Measurements from ENCODE around the gene ACOT7. TPM values are rescaled to one million over a fixed set of nuclear protein-coding genes. Genes with fewer than 3 reads are reported as not detected.
A peak's percentile ranks its signal among the peaks of the same experiment; 100 is the strongest.

ACOT7 gene
- total and polyA plus RNA-seq, 7 donors: 2.3 to 12.4 (median 4.1) TPM

GRCh38 chr1:6347641-6348487, 45.7 kb downstream of the ACOT7 start:
- Histone ChIP-seq H3K27me3 (ENCODE audit: insufficient read depth in 3 of 3, low read length in 2 of 3) (no peaks in the 10 kb centered on the region), H3K4me1 (peaks cover 14% of the 10 kb centered on the region), H3K27ac (no peak overlapping the region), H3K36me3 (ENCODE audit: insufficient read depth in 1 of 2, low read depth in 1 of 2) (no peaks in the 10 kb centered on the region), H3K4me3 (no peak overlapping the region), H3K9me3 (no peaks in the 10 kb centered on the region)
- ATAC-seq (peak in 3 of 4 donors; percentile 49 to 57 (median 50)), DNase-seq (peak in 1 of 2 donors; percentile 69)
- intact Hi-C loops (cut with DNase I): loop anchor here in 1 of 2 donors (5.0 kb wide), 1 partner anchor 59 kb away; no protein-coding TSS in a partner anchor
- TF ChIP-seq CTCF (IDR thresholded peaks at IDR 0.05): peak; percentile 51
- WGBS, 3 donors: 65 to 73% (median 65%) methylated on average over 15 of the region's 15 CpGs

DNA sequence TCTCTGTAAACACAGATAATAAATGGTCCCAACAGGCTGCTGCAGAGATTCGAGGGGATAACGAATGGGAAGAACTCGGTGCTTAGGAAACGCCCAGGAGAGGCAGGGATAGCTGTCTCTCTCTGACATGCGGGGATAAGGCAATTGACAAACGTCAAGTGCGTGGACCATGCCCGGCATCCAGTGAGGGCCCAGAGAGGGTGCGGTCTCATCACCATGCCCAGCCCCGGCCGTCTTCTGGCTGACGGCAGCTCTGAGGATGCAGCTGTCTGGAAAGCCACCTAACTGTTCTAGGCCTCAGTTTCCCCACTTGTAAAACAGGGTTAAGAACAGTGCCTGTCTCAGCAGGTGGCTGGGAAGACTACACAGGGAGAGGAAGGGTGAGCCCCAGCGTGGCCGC, 48.1 kb downstream of the ACOT7 start:
- Histone ChIP-seq H3K4me1 (no peaks in the 10 kb centered on the region), H3K9me3 (no peaks in the 10 kb centered on the region), H3K36me3 (ENCODE audit: insufficient read depth in 1 of 2, low read depth in 1 of 2) (no peaks in the 10 kb centered on the region), H3K27me3 (ENCODE audit: insufficient read depth in 3 of 3, low read length in 2 of 3) (no peaks in the 10 kb centered on the region), H3K4me3 (no peak overlapping the region), H3K27ac (no peak overlapping the region)
- ATAC-seq: no peak
- no peak for DNase-seq
- WGBS, 3 donors: 87 to 93% (median 91%) methylated on average over 14 of the region's 14 CpGs
- no peak for TF ChIP-seq CTCF (IDR thresholded peaks at IDR 0.05)
- intact Hi-C loops (cut with DNase I): loop anchor here in 1 of 2 donors (5.0 kb wide), 1 partner anchor 62 kb away; no protein-coding TSS in a partner anchor

DNA sequence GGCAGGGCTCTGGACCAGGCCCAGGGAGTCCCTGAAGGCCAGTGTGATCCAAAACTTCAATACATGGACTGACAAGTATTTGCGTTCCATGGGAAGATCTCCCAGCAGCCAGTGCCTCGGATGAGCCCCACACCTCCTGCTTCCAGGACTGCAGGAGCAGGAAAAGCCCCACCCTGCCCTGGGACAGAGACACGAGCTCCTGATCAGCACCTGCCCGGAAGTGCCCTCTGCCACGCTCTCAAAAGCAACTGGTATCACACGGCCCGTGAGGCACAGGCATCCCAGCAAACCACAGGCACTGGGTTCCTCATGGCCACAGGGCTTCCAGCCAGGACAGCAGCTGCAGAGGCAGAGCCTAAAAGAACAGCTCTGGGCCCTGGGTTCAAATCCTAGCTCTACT, 48.6 kb downstream of the ACOT7 start:
- intact Hi-C loops (cut with DNase I): loop anchor here in 1 of 2 donors (5.0 kb wide), 1 partner anchor 62 kb away; no protein-coding TSS in a partner anchor

GRCh38 chr1:6343506-6344405, 49.8 kb downstream of the ACOT7 start:
- Histone ChIP-seq H3K9me3 (no peaks in the 10 kb centered on the region), H3K4me3 (no peak overlapping the region), H3K4me1 (no peaks in the 10 kb centered on the region), H3K27me3 (ENCODE audit: insufficient read depth in 3 of 3, low read length in 2 of 3) (no peaks in the 10 kb centered on the region), H3K36me3 (ENCODE audit: insufficient read depth in 1 of 2, low read depth in 1 of 2) (peaks cover 0 to 5% of the 10 kb centered on the region in 2 donors), H3K27ac (no peak overlapping the region)
- TF ChIP-seq CTCF (IDR thresholded peaks at IDR 0.05): peak; percentile 90
- DNase-seq: peak; percentile 69 to 80
- intact Hi-C loops (cut with DNase I): loop anchor here (2.0 to 5.0 kb wide), 3 partner anchors 95 to 291 kb away; no protein-coding TSS in a partner anchor
- 69 to 73% (median 73%) methylated on average over 17 of the region's 17 CpGs for WGBS, 3 donors
- ATAC-seq: peak; percentile 83 to 90 (median 88)

More for the DNA sequence above, 48.6 kb downstream of the ACOT7 start:
- Histone ChIP-seq H3K36me3 (ENCODE audit: insufficient read depth in 1 of 2, low read depth in 1 of 2) (no peaks in the 10 kb centered on the region), H3K9me3 (no peaks in the 10 kb centered on the region), H3K27ac (no peak overlapping the region), H3K4me1 (no peaks in the 10 kb centered on the region), H3K27me3 (ENCODE audit: insufficient read depth in 3 of 3, low read length in 2 of 3) (no peaks in the 10 kb centered on the region), H3K4me3 (no peak overlapping the region)
- DNase-seq: no peak
- TF ChIP-seq CTCF (IDR thresholded peaks at IDR 0.05): no peak
- no peak for ATAC-seq
- WGBS, 3 donors: 54 to 68% (median 57%) methylated on average over 7 of the region's 7 CpGs

Data from psoas muscle (tissue), 8 donors.